HG03039 (cell line): ENCODE measurements around the gene KRT37.
"Not testable (repeated sequence)": the region's sequence is repeated elsewhere in the genome, so short reads cannot be mapped to it uniquely, and the experiment has no call there.

Source experiments
- ATAC-seq: cut with Tn5 transposase; IDR thresholded peaks from one replicate; pipeline ENCODE4 v1.9.1; 2021; ENCODE audit warnings: mild to moderate bottlenecking, moderate library complexity; ENCODE audit not compliant: unreplicated experiment

Gene KRT37

GRCh38 chr17:41437254-41437653 is 12.9 kb upstream of the KRT37 start:
- no peak for ATAC-seq

GRCh38 chr17:41434415-41434814 is 10.0 kb upstream of the KRT37 start:
- no peak for ATAC-seq

- ATAC-seq: no peak
Measured at GRCh38 chr17:41434005-41434404, 9.6 kb upstream of the KRT37 start.

- no peak for ATAC-seq
Measured at GRCh38 chr17:41433586-41433985, 9.2 kb upstream of the KRT37 start.

- ATAC-seq: not testable (repeated sequence)
Measured at GRCh38 chr17:41430376-41430775, 6.0 kb upstream of the KRT37 start.

GRCh38 chr17:41429667-41430066 is 5.3 kb upstream of the KRT37 start:
- no peak for ATAC-seq

GRCh38 chr17:41428591-41429291 is 4.4 kb upstream of the KRT37 start:
- ATAC-seq: no peak

- ATAC-seq: not testable (repeated sequence)
Measured at GRCh38 chr17:41422586-41422985, 1.8 kb downstream of the KRT37 start.

- no peak for ATAC-seq
Measured at GRCh38 chr17:41421617-41422016, 2.8 kb downstream of the KRT37 start.

GRCh38 chr17:41421116-41421515 is 3.3 kb downstream of the KRT37 start:
- no peak for ATAC-seq

GRCh38 chr17:41420134-41420533 is 4.3 kb downstream of the KRT37 start:
- no peak for ATAC-seq

- ATAC-seq: no peak
Measured at GRCh38 chr17:41419716-41420115, 4.7 kb downstream of the KRT37 start.

GRCh38 chr17:41418116-41418860 is 6.1 kb downstream of the KRT37 start:
- ATAC-seq: no peak

- ATAC-seq: no peak
Measured at GRCh38 chr17:41417576-41418015, 6.8 kb downstream of the KRT37 start.

- ATAC-seq: no peak
Measured at GRCh38 chr17:41417127-41417526, 7.3 kb downstream of the KRT37 start.

- no peak for ATAC-seq
Measured at GRCh38 chr17:41416479-41416878, 7.9 kb downstream of the KRT37 start.

GRCh38 chr17:41415833-41416335 is 8.5 kb downstream of the KRT37 start:
- ATAC-seq: no peak

- ATAC-seq: no peak
Measured at GRCh38 chr17:41415411-41415810, 9.0 kb downstream of the KRT37 start.

- ATAC-seq: no peak
Measured at GRCh38 chr17:41413982-41414381, 10.4 kb downstream of the KRT37 start.

GRCh38 chr17:41413353-41413957 is 10.9 kb downstream of the KRT37 start:
- ATAC-seq: no peak

GRCh38 chr17:41411072-41411840 is 13.1 kb downstream of the KRT37 start:
- no peak for ATAC-seq
